HepG2 (cell line): ENCODE results near the gene ALX4. TPM values are rescaled to one million over a fixed set of nuclear protein-coding genes. Genes with fewer than 3 reads are reported as not detected.
A peak's percentile ranks its signal among the peaks of the same experiment; 100 is the strongest.

ENCODE experiments used
- ARID2 ChIP-seq: sonication (generic); formaldehyde crosslinking; IDR thresholded peaks from 2 replicates; pipeline ENCODE4 v1.8.1; 2022; ENCODE audit warnings: mild to moderate bottlenecking, missing genetic modification reagents, borderline replicate concordance
- ARNT2 ChIP-seq: sonication (generic); formaldehyde crosslinking; IDR thresholded peaks from 2 replicates; pipeline ENCODE4 v1.8.0; 2022; ENCODE audit warnings: mild to moderate bottlenecking, low read depth, missing genetic modification reagents, moderate library complexity
- ASH2L ChIP-seq: fragments of 300-600, 200-600 bp; sonication (generic); IDR thresholded peaks from 2 replicates; pipeline ENCODE4 v1.7.0; 2017; ENCODE audit warnings: low read depth, mild to moderate bottlenecking, moderate library complexity, mixed read lengths, low read length; ENCODE audit not compliant: insufficient read length
- ETS1 ChIP-seq: sonication (generic); formaldehyde crosslinking; IDR thresholded peaks from 2 replicates; pipeline ENCODE4 v1.4.0; 2020; ENCODE audit warnings: missing genetic modification reagents
- HOXA7 ChIP-seq: sonication (generic); formaldehyde crosslinking; IDR thresholded peaks from 2 replicates; pipeline ENCODE4 v1.8.1; 2022; ENCODE audit warnings: mild to moderate bottlenecking, missing genetic modification reagents, moderate library complexity
- JUN ChIP-seq: sonication (generic); formaldehyde crosslinking; IDR thresholded peaks from 2 replicates; pipeline ENCODE4 v1.4.0; 2020; ENCODE audit warnings: mild to moderate bottlenecking, missing genetic modification reagents
- KAT7 ChIP-seq: IDR thresholded peaks from 2 replicates; pipeline ENCODE4 v1.6.1; 2018; ENCODE audit warnings: borderline replicate concordance, missing compliant biosample characterization
- KLF12 ChIP-seq: sonication (generic); formaldehyde crosslinking; IDR thresholded peaks from 2 replicates; pipeline ENCODE4 v1.4.0; 2020; ENCODE audit warnings: missing genetic modification reagents, borderline replicate concordance
- MYC ChIP-seq: sonication (generic); formaldehyde crosslinking; IDR thresholded peaks from 2 replicates; pipeline ENCODE4 v1.9.0; 2021; ENCODE audit warnings: missing genetic modification reagents, borderline replicate concordance
- NCOA2 ChIP-seq: sonication (generic); formaldehyde crosslinking; IDR thresholded peaks from 2 replicates; pipeline ENCODE4 v1.8.0; 2022; ENCODE audit warnings: inconsistent platforms
- PPARG ChIP-seq: conservative IDR thresholded peaks from 2 replicates; pipeline ENCODE4 v1.6.1; 2016; ENCODE audit warnings: missing biosample characterization, missing genetic modification reagents
- RFX1 ChIP-seq: fragments of 450-650 bp; IDR thresholded peaks from 2 replicates; pipeline ENCODE4 v1.6.1; 2017
- TFDP2 ChIP-seq: sonication (generic); formaldehyde crosslinking; IDR thresholded peaks from 2 replicates; pipeline ENCODE4 v1.4.0; 2020; ENCODE audit warnings: missing genetic modification reagents
- UBTF ChIP-seq: sonication (generic); formaldehyde crosslinking; IDR thresholded peaks from 2 replicates; pipeline ENCODE4 v1.4.0; 2020; ENCODE audit warnings: mild to moderate bottlenecking, missing genetic modification reagents
- WIZ ChIP-seq: sonication (generic); formaldehyde crosslinking; IDR thresholded peaks from 2 replicates; pipeline ENCODE4 v1.5.1; 2020; ENCODE audit warnings: mild to moderate bottlenecking, missing genetic modification reagents
- ZMYM4 ChIP-seq: sonication (generic); formaldehyde crosslinking; IDR thresholded peaks from 2 replicates; pipeline ENCODE4 v1.8.1; 2023; ENCODE audit warnings: mild to moderate bottlenecking, missing genetic modification reagents
- ZNF652 ChIP-seq: IDR thresholded peaks from 2 replicates; pipeline ENCODE4 v1.6.1; 2016; ENCODE audit warnings: low read depth, borderline replicate concordance
- ZNF792 ChIP-seq: IDR thresholded peaks from 2 replicates; pipeline ENCODE4 v1.6.1; 2016
- ZNF883 ChIP-seq: sonication (generic); formaldehyde crosslinking; IDR thresholded peaks from 2 replicates; pipeline ENCODE4 v1.5.1; 2020; ENCODE audit warnings: mild to moderate bottlenecking, missing genetic modification reagents; ENCODE audit errors: not compliant biosample characterization
- polyA plus RNA-seq, 8 experiments: library from polyadenylated mRNA; depleted of rRNA in 3 of 8; stranded (reverse) in 7 of 8; unstranded in 1 of 8; fragments of >200 nt; fragmentation: Illumina TruSeq in 4 of 8; extraction: Trizol in 4 of 8; gene quantifications; 2 replicates each; pipeline versions ENCODE4 v1.2.1 to v1.2.3, GENCODE V29; 2011 to 2016; ENCODE audit warnings: low read depth in 4 of 8, missing spikeins in 1 of 8, mixed read lengths in 1 of 8; ENCODE audit not compliant: insufficient read depth in 1 of 8
- total RNA-seq, 5 experiments: library from RNA; depleted of rRNA; stranded (reverse); fragments of >200 nt; fragmentation: Illumina TruSeq; extraction: Trizol; gene quantifications; 2 replicates each; pipeline ENCODE4 v1.2.3, GENCODE V29; 2016; ENCODE audit warnings: low read depth in 1 of 5
- TF ChIP-seq, protein P1 (sequence below): sonication (generic); formaldehyde crosslinking; IDR thresholded peaks from 2 replicates; pipeline ENCODE4; 2020; ENCODE audit warnings: missing genetic modification reagents, mild to moderate bottlenecking, borderline replicate concordance
- TF ChIP-seq, protein P2 (sequence below): sonication (generic); formaldehyde crosslinking; IDR thresholded peaks from 2 replicates; pipeline ENCODE4 v1.4.0; 2020; ENCODE audit warnings: missing genetic modification reagents

Gene ALX4
- total and polyA plus RNA-seq, 2 of the 13 experiments (the other 11 are each of a cell fraction or from before 2014, with no cell fraction given): not detected

DNA sequence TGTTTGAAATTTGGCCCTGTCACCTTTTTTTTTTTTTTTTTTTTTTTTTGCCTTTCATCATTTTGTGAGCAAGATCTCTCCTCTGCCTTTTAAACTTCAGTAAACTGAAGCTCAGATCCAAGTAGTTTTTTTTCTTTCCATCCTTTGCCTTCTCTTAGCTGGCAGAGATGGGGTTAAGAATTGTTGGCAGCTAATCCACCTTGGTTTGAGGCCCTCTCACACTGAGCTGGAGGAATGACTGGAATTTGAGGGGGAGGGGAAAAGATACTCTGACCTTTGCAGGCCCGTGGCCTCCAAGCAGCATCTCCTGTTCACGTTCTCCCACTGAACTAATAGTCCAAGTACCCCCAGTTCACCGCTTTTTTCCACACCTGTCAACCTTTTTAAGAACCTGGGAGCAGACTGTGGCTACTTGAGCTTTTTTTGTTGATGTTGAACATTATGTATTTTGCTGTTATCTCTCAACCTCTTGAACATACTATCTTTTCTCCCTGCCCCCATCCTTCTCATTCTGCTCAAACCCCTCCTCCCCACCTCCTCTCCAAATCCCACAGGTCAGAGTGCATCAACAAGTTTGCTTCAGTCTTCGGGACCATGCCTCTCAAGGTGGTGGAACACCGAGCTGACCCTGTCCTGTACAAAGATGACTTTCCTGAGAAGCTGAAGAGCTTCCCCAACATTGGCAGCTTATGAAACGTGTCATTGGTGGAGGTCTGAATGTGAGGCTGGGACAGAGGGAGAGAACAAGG lies 66.2 kb downstream of the ALX4 start (continued):
- TF ChIP-seq TFDP2 (CRISPR knock-in tag): no peak
- no peak for TF ChIP-seq WIZ
- no peak for TF ChIP-seq ETS1
- no peak for TF ChIP-seq MYC (CRISPR knock-in tag)
- TF ChIP-seq HOXA7 (CRISPR knock-in tag): no peak
- TF ChIP-seq ARID2 (CRISPR knock-in tag): no peak
- TF ChIP-seq UBTF: no peak
- no peak for TF ChIP-seq KLF12 (CRISPR knock-in tag)
- no peak for TF ChIP-seq JUN (CRISPR knock-in tag)
- no peak for TF ChIP-seq KAT7 (CRISPR knock-in tag)
- TF ChIP-seq ZNF883 (CRISPR knock-in tag): no peak
- no peak for TF ChIP-seq RFX1
- peak; percentile 74 for TF ChIP-seq NCOA2
- TF ChIP-seq ARNT2 (CRISPR knock-in tag): no peak
- TF ChIP-seq, protein P1, sequence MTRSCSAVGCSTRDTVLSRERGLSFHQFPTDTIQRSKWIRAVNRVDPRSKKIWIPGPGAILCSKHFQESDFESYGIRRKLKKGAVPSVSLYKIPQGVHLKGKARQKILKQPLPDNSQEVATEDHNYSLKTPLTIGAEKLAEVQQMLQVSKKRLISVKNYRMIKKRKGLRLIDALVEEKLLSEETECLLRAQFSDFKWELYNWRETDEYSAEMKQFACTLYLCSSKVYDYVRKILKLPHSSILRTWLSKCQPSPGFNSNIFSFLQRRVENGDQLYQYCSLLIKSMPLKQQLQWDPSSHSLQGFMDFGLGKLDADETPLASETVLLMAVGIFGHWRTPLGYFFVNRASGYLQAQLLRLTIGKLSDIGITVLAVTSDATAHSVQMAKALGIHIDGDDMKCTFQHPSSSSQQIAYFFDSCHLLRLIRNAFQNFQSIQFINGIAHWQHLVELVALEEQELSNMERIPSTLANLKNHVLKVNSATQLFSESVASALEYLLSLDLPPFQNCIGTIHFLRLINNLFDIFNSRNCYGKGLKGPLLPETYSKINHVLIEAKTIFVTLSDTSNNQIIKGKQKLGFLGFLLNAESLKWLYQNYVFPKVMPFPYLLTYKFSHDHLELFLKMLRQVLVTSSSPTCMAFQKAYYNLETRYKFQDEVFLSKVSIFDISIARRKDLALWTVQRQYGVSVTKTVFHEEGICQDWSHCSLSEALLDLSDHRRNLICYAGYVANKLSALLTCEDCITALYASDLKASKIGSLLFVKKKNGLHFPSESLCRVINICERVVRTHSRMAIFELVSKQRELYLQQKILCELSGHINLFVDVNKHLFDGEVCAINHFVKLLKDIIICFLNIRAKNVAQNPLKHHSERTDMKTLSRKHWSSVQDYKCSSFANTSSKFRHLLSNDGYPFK (CRISPR knock-in tag): no peak
- 0 out of 2 replicates have a peak, but pooled peaks have one; percentile 11 for TF ChIP-seq PPARG (CRISPR knock-in tag)
- peak; percentile 99 for TF ChIP-seq ZNF652 (CRISPR knock-in tag)
- TF ChIP-seq, protein P2, sequence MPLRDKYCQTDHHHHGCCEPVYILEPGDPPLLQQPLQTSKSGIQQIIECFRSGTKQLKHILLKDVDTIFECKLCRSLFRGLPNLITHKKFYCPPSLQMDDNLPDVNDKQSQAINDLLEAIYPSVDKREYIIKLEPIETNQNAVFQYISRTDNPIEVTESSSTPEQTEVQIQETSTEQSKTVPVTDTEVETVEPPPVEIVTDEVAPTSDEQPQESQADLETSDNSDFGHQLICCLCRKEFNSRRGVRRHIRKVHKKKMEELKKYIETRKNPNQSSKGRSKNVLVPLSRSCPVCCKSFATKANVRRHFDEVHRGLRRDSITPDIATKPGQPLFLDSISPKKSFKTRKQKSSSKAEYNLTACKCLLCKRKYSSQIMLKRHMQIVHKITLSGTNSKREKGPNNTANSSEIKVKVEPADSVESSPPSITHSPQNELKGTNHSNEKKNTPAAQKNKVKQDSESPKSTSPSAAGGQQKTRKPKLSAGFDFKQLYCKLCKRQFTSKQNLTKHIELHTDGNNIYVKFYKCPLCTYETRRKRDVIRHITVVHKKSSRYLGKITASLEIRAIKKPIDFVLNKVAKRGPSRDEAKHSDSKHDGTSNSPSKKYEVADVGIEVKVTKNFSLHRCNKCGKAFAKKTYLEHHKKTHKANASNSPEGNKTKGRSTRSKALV (CRISPR knock-in tag): no peak
- TF ChIP-seq ZMYM4 (CRISPR knock-in tag): peak; percentile 81
- TF ChIP-seq ASH2L: peak; percentile 32
- no peak for TF ChIP-seq ZNF792
